GM12891 (cell line): ENCODE data around the gene TAS1R1.
A peak's percentile ranks its signal among the peaks of the same experiment; 100 is the strongest.

Experiments used
- DNase-seq: peaks from one replicate; pipeline ENCODE4 v3.0.0; 2011; ENCODE audit warnings: low spot score; ENCODE audit not compliant: insufficient read length
- FAIRE-seq: peaks from 2 replicates; lab custom pipeline; 2011; peaks lifted over from hg19 to GRCh38; lab: Jason Lieb, UNC
- PAX5 ChIP-seq: IDR thresholded peaks from 2 replicates; pipeline ENCODE4 v1.6.1; 2011; ENCODE audit warnings: low read length, moderate library complexity, mild to moderate bottlenecking; ENCODE audit not compliant: insufficient read depth, severe bottlenecking
- POLR2A ChIP-seq: IDR thresholded peaks from 2 replicates; pipeline ENCODE4 v1.6.1; 2011; ENCODE audit warnings: low read depth, low read length, control low read depth
- POLR2AphosphoS5 ChIP-seq: IDR thresholded peaks from 2 replicates; pipeline ENCODE4 v1.6.1; 2011; ENCODE audit warnings: low read depth, low read length, control low read depth
- POU2F2 ChIP-seq: IDR thresholded peaks from 2 replicates; pipeline ENCODE4 v1.6.1; 2011; ENCODE audit warnings: low read depth, mild to moderate bottlenecking, control low read depth, low read length, moderate library complexity
- SPI1 ChIP-seq: IDR thresholded peaks from 2 replicates; pipeline ENCODE4 v1.6.1; 2011; ENCODE audit warnings: low read depth, low read length, control low read depth
- TAF1 ChIP-seq: IDR thresholded peaks from 2 replicates; pipeline ENCODE4 v1.6.1; 2011; ENCODE audit warnings: low read depth, low read length, control low read depth

TAS1R1 gene

GRCh38 chr1:6619045-6619444 lies 63.9 kb downstream of the TAS1R1 start:
- DNase-seq (no peak), FAIRE-seq (no peak)
- TF ChIP-seq POLR2AphosphoS5 (no peak), POU2F2 (no peak), POLR2A (no peak), SPI1 (no peak), TAF1 (no peak), PAX5 (no peak)

GRCh38 chr1:6621429-6622391 lies 66.6 kb downstream of the TAS1R1 start:
- TF ChIP-seq SPI1 = no peak
- no peak for TF ChIP-seq POU2F2
- no peak for TF ChIP-seq TAF1
- no peak for TF ChIP-seq POLR2AphosphoS5
- TF ChIP-seq POLR2A = no peak
- no peak for TF ChIP-seq PAX5
- FAIRE-seq (no peak), DNase-seq (no peak)

- FAIRE-seq (no peak), DNase-seq (no peak)
- TF ChIP-seq PAX5 = no peak
Measured at GRCh38 chr1:6622396-6623152, 67.5 kb downstream of the TAS1R1 start.

GRCh38 chr1:6623269-6623965 lies 68.3 kb downstream of the TAS1R1 start:
- TF ChIP-seq POU2F2 (0 out of 2 replicates have a peak, but pooled peaks have one; percentile 24), POLR2A (no peak)
- FAIRE-seq (no peak), DNase-seq (no peak)

- DNase-seq (peak; percentile 98), FAIRE-seq (peak; percentile 98)
- TF ChIP-seq TAF1 (no peak), POLR2AphosphoS5 (0 out of 2 replicates have a peak, but pooled peaks have one; percentile 64)
Measured at GRCh38 chr1:6624710-6625583, 69.8 kb downstream of the TAS1R1 start, which contains the start of gene THAP3. Gene THAP3, plus strand, starts transcription at chr1:6624868. Its CDS starts 351 bp downstream, at chr1:6625219.

GRCh38 chr1:6625584-6626149 lies 70.6 kb downstream of the TAS1R1 start:
- FAIRE-seq (peak; percentile 47), DNase-seq (no peak)
- TF ChIP-seq POLR2AphosphoS5 = no peak
- TF ChIP-seq TAF1 = no peak
- TF ChIP-seq PAX5 = no peak
- no peak for TF ChIP-seq SPI1
- no peak for TF ChIP-seq POLR2A
- no peak for TF ChIP-seq POU2F2

GRCh38 chr1:6627031-6627430 lies 71.9 kb downstream of the TAS1R1 start:
- no peak for FAIRE-seq
- TF ChIP-seq SPI1 = no peak

GRCh38 chr1:6627841-6628545 lies 72.9 kb downstream of the TAS1R1 start:
- DNase-seq (no peak), FAIRE-seq (no peak)
- TF ChIP-seq POLR2AphosphoS5 = no peak

More at GRCh38 chr1:6627031-6627430, 71.9 kb downstream of the TAS1R1 start:
- DNase-seq = no peak

GRCh38 chr1:6628971-6629479 lies 73.9 kb downstream of the TAS1R1 start:
- no peak for DNase-seq
- TF ChIP-seq POLR2AphosphoS5 = no peak
- no peak for TF ChIP-seq TAF1
- no peak for TF ChIP-seq POLR2A
- TF ChIP-seq POU2F2 = no peak
- TF ChIP-seq PAX5 = no peak
- TF ChIP-seq SPI1 = no peak
- FAIRE-seq = no peak
